ENCODE data around the gene AKIP1. TPM values are rescaled to one million over a fixed set of nuclear protein-coding genes. Genes with fewer than 3 reads are reported as not detected.

Gene AKIP1
- total RNA-seq, 1 donor from 2014 or later: 53.7 TPM

GRCh38 chr11:8959546-8960166 lies 48.7 kb downstream of the AKIP1 start:
- no peak overlapping the region for H2AFZ ChIP-seq (replicated peaks)
- Mint-ChIP-seq H3K27ac (no peak overlapping the region), H3K27me3 (ENCODE audit: insufficient read depth, low read depth) (no peaks in the 10 kb centered on the region), H3K36me3 (peaks cover 9% of the 10 kb centered on the region), H3K4me3 (no peak overlapping the region), H3K9me3 (peaks cover 2% of the 10 kb centered on the region), H3K4me1 (peaks cover 19% of the 10 kb centered on the region)
- peaks cover 7% of the 10 kb centered on the region for H3K4me1 ChIP-seq
- peak; percentile 83 for DNase-seq (ENCODE audit: low spot score)
- peaks cover 9% of the 10 kb centered on the region for H3K36me3 ChIP-seq
- peaks cover 35% of the 10 kb centered on the region for H3K79me2 ChIP-seq (ENCODE audit: low read depth)
- no peaks in the 10 kb centered on the region for H3K27me3 ChIP-seq
- H3K4me3 ChIP-seq: no peak overlapping the region
- peaks cover 17% of the 10 kb centered on the region for H3F3A ChIP-seq (ENCODE audit: low read depth)
- no peaks in the 10 kb centered on the region for H4K20me1 ChIP-seq (ENCODE audit: low read depth)
- no peak overlapping the region for H3K9ac ChIP-seq
- no peaks in the 10 kb centered on the region for H3K9me3 ChIP-seq (ENCODE audit: low read depth)
- TF ChIP-seq EZH2phosphoT487 (IDR thresholded peaks at IDR 0.05) (no peak), EZH2 (IDR thresholded peaks at IDR 0.05) (no peak), CTCF (IDR thresholded peaks at IDR 0.05) (peak; percentile 77)
- no peak overlapping the region for H3K4me2 ChIP-seq
- H3K27ac ChIP-seq: no peak overlapping the region

GRCh38 chr11:8961401-8961800 lies 50.4 kb downstream of the AKIP1 start:
- H3K79me2 ChIP-seq (ENCODE audit: low read depth): peaks cover 35% of the 10 kb centered on the region

GRCh38 chr11:8962841-8963240 lies 51.9 kb downstream of the AKIP1 start:
- Mint-ChIP-seq H3K36me3 (no peaks in the 10 kb centered on the region), H3K4me1 (peaks cover 28% of the 10 kb centered on the region), H3K4me3 (peak overlapping the region; percentile 94), H3K27ac (no peak overlapping the region), H3K9me3 (no peaks in the 10 kb centered on the region), H3K27me3 (ENCODE audit: insufficient read depth, low read depth) (no peaks in the 10 kb centered on the region)
- Histone ChIP-seq H3K79me2 (ENCODE audit: low read depth) (peaks cover 35% of the 10 kb centered on the region), H3K27me3 (no peaks in the 10 kb centered on the region), H3K27ac (no peak overlapping the region), H3F3A (ENCODE audit: low read depth) (peaks cover 32% of the 10 kb centered on the region), H3K4me1 (peaks cover 11% of the 10 kb centered on the region), H3K9ac (no peak overlapping the region), H2AFZ (replicated peaks) (no peak overlapping the region), H3K36me3 (no peaks in the 10 kb centered on the region), H3K4me2 (peak overlapping the region; percentile 96), H4K20me1 (ENCODE audit: low read depth) (no peaks in the 10 kb centered on the region), H3K4me3 (no peak overlapping the region), H3K9me3 (ENCODE audit: low read depth) (no peaks in the 10 kb centered on the region)
- DNase-seq (ENCODE audit: low spot score): no peak
- TF ChIP-seq EZH2phosphoT487 (IDR thresholded peaks at IDR 0.05) (no peak), EZH2 (IDR thresholded peaks at IDR 0.05) (no peak), CTCF (IDR thresholded peaks at IDR 0.05) (no peak)

More at GRCh38 chr11:8961401-8961800, 50.4 kb downstream of the AKIP1 start:
- Histone ChIP-seq H3K27ac (no peak overlapping the region), H3K9me3 (ENCODE audit: low read depth) (no peaks in the 10 kb centered on the region), H3K27me3 (no peaks in the 10 kb centered on the region), H4K20me1 (ENCODE audit: low read depth) (no peaks in the 10 kb centered on the region), H3K9ac (no peak overlapping the region), H3K4me3 (no peak overlapping the region), H3F3A (ENCODE audit: low read depth) (peaks cover 32% of the 10 kb centered on the region), H3K4me2 (no peak overlapping the region), H3K36me3 (no peaks in the 10 kb centered on the region), H3K4me1 (peaks cover 11% of the 10 kb centered on the region), H2AFZ (replicated peaks) (no peak overlapping the region)
- no peaks in the 10 kb centered on the region for H3K27me3 Mint-ChIP-seq (ENCODE audit: insufficient read depth, low read depth)
- DNase-seq (ENCODE audit: low spot score): no peak
- peaks cover 28% of the 10 kb centered on the region for H3K4me1 Mint-ChIP-seq
- TF ChIP-seq EZH2phosphoT487 (IDR thresholded peaks at IDR 0.05): no peak
- no peak for TF ChIP-seq EZH2 (IDR thresholded peaks at IDR 0.05)
- no peak for TF ChIP-seq CTCF (IDR thresholded peaks at IDR 0.05)
- H3K4me3 Mint-ChIP-seq: no peak overlapping the region
- H3K27ac Mint-ChIP-seq: no peak overlapping the region
- no peaks in the 10 kb centered on the region for H3K9me3 Mint-ChIP-seq
- no peaks in the 10 kb centered on the region for H3K36me3 Mint-ChIP-seq
